Measurements from ENCODE around the gene WDR72.
"Not testable (repeated sequence)": the region's sequence is repeated elsewhere in the genome, so short reads cannot be mapped to it uniquely, and the experiment has no call there.

WDR72 gene

GRCh38 chr15:53588773-53589172, 170.7 kb downstream of the WDR72 start:
- DNase-seq: no peak

DNA sequence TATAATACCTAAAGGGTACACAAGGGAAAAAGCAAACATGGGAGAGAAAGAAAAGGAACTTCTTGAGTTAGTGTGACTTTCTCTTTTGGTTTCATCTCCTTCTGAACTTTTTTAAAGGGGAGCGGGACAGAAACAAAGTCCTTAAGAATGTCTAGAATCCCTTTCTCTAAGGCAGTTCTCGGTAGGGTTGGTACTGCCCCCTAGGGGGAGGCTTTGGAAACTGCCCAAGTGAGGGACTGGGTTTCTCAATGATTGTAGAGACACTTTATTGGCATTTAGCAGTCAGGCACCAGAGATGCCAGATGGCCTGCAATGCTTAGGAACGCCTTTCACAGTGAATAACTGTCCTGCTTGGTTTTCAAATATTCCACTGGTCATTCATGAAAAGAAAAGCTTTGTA, 172.7 kb downstream of the WDR72 start:
- no peak for DNase-seq

DNA sequence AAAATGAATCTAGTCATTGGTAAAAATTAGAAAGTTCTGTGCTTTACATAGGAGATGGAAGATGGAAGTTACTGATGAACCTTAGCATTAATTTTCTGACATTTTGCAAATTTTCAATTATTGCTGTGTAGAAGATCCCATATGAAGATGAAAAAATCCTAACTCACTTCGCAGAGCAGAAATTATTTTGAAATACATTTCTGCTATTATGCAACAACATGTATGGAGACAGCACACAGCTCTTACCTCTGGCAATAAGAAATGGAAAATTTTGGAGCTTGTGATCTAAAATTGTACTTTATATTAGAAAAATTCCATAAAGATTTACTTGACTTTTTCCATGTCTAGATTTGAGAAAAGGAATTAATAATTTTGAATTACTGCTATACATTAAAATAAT, 177.9 kb downstream of the WDR72 start:
- no peak for DNase-seq

DNA sequence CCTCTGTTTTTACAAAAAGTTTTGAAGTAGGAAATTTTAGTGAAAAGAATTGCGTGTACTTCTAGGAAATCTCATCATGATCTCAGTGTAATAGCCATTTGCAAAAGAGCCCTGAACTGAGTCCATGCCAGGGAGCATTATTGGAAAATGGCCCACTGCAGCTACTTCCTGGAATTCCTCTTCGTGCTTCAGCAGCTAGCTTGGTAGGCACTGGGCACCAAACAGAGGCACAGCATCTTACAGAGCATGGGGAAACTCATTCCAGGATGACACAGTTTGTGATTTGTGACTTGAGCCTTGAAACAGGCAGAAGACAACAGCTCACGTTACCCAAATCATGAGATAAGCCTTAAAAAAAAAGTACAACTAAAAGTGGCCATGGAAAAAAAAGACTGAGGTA, 179.1 kb downstream of the WDR72 start:
- no peak for DNase-seq

GRCh38 chr15:53576841-53577240, 182.6 kb downstream of the WDR72 start:
- no peak for DNase-seq

DNA sequence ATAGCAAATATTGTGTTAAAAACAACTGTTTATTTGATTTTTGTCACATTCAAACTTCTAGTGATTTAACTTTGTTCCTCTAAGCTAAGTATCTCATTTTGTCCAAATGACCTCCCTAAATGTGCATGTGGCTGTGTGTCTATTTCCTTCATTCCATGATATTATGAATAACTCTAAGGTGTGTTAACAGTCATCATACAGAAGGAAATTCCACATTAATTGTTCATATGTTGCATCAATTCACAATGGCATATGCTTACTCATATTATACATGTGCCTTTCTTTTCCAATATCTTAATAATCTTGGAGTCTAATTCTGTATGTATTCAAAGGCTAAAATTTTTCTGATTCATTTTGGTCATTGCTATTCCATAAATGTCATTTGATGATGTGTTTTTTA, 186.4 kb downstream of the WDR72 start:
- no peak for DNase-seq

DNA sequence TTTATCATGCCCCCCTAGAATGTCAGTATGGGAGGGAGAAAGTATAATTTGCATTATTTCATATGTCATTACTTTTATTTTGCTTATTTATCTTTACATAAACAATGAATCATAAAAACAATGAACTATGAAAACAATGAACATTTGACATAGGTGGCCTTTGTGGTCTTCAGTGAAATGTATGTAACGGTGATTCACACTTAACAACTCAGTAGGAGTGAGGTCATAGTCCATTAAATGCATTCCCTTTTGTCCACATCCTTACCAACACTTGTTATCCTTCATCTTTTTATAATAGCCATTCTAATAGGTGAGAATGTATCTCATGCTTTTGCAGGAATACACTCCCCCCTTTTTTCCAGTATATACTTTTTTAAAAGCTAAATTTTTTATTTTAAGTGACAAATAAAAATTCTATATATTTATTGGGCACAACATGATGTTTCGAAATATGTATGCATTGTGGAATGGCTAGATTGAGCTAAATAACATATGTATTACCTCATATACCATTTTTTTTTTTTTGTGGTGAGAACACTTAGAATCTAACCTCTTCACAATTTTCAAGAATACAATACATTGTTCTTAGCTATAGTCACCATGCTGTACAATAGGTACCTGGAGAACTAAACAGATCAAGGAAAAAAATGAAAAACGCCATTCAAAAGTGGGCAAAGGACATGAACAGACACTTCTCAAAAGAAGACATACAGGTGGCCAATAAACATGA, 189.5 kb downstream of the WDR72 start:
- DNase-seq: no peak

DNA sequence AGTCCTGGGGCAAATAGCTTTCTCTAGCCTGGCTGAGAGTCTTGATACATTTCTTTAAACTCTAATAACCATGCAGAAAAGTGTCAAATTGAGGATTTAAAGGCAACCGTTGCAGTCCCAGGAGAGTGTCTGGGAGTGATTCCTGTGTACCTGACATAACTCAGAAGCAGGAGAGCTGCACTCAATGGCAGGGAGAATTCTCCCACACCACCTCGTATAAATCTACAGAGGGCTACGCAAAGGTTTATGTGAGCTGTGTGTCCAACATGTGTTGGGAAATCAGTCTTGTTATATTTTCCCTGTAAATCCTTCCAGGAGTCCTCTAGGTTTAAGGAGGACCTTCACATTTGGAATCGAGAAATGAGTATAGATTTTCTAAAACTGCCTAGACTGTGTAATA, 192.6 kb downstream of the WDR72 start:
- DNase-seq: no peak

GRCh38 chr15:53565721-53566120, 193.7 kb downstream of the WDR72 start:
- DNase-seq: no peak

- no peak for DNase-seq
Observed at GRCh38 chr15:53564647-53565046, 194.8 kb downstream of the WDR72 start.

GRCh38 chr15:53563627-53564026, 195.8 kb downstream of the WDR72 start:
- no peak for DNase-seq

DNA sequence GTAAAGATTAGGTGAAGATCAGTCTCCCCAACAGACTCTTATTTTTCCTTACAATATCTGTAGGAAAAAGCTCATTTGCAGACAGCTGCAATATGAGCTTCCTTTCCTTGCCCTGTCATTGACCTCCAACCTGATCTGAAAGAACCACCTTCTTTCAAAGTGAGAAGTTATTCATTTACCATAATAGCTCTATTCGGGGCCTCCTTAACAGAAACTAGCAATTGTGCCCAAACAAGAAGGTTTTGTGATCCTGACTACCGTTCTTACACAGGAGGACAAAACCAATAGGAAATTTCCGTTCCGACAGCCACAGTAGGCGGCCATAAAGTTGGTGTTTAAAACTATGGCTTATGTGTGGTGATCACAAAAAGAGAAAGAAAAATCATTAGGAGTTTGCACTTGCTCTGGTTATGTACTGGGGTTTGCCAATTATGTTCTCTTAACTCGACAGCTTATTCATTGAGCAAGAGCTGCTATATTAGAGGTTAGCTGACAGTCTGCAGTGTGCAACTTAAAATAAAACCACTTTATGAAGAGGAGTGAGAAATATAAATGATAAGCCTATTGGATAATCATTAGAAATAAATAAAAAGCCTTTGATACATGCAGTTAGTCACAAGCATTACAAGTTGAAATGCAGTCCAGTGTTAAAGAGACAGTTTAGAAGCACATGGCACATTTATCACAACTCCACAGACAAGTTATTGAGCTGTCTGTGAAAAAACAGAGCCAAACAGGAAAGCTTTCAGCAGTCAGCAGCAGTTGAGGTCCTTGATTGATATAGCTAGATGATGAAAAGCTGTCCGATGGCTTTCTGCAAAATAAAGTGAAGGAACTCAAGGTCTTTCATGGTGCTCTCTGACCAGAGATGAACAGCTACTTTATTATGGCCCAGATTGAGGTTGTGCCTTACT, 199.8 kb downstream of the WDR72 start:
- no peak for DNase-seq

DNA sequence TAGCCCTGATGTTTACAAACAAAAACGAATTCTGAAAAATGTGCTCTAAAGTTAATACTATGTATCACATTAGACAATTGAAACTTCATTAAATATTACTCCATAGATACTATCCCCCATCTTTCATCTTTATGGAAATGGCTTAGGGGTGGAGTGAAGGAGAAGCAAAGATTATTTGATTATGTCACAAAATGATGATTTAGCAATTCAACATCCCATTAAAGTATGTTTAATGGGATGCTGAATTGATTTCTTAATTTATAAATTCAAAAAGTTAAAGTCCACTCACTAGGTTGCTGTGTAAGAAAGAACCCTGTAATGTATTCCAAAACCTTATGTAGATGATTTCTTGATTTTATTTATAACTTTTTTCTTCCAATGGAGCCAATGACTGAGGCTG, 201.1 kb downstream of the WDR72 start:
- no peak for DNase-seq

GRCh38 chr15:53555226-53555625, 204.2 kb downstream of the WDR72 start:
- DNase-seq: no peak

- no peak for DNase-seq
Observed at GRCh38 chr15:53549697-53550305, 209.7 kb downstream of the WDR72 start.

- DNase-seq: no peak
Observed at GRCh38 chr15:53548236-53548635, 211.2 kb downstream of the WDR72 start.

- not testable (repeated sequence) for DNase-seq
Observed at GRCh38 chr15:53540626-53541300, 218.7 kb downstream of the WDR72 start.

DNA sequence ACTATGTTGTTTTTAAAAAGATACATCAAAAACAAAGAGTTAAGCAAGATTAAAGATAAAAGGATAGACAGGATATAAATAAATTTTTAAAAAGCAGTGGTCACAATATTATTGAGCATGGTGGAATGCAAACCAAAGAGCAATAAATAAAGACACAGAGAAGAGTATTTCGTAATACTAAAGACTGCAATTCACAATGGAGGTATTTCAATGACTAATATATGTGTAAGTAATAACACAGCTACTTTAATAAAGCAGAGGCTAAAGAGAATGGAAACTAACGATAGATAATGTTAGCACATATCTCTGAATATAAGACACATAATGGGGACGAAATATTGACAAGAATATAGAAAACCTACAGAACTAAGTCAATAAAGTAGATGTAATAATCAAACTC, 219.6 kb downstream of the WDR72 start:
- no peak for DNase-seq

GRCh38 chr15:53536479-53537120, 222.9 kb downstream of the WDR72 start:
- DNase-seq: no peak

DNA sequence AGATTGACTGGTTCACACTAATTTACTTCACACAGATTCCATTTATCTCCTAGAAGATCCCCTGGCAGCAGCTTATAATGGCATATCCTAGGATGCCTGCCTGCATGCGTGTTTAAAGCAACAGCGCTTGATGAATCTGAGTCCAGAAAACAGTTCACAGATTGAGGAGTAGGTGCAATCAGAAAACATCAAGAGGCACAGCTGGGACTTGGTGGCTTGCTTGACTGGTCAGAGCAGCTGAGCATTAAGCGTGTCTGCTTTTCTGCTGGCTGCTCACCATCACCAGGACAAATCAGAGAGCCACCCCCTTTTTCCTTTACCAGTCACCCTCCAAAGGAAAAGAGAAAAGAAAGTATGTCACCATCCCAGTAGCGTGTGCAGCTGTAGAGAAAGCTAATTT, 223.6 kb downstream of the WDR72 start:
- no peak for DNase-seq

DNA sequence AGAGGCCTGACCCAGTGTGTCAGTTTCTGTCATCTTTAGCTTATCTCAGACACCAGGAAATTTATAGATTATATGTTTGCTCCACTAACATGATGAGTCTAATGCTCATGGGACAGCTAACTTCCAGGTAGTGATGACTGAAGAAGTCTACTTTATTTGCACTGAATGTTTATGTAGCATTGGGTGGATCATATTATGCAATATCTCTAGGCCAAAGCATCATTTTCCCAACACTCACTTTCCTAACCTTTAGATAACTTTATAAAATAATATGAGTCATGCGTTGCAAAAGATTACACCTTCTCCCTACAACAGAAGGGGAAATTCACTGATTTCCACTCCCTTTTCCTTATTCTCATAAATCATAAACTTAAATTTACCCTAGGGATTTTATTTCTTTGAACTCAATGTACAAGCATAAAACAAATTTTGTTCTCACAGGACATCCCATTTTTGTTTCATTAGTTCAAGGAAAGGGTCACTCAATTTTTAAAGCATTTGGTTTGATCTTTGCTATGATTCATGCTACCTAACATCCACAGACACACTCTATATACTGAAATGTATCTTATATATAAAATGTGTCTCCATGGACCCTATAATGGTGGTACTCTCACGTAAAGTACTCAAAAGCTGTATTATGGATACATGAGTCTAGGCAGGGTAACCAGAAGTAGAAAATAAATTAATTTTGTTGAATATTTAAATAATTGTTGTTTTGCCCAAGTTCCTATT, 225.2 kb downstream of the WDR72 start:
- DNase-seq: no peak

- DNase-seq: no peak
Observed at GRCh38 chr15:53530761-53531160, 228.7 kb downstream of the WDR72 start.

All from activated naive CD4-positive, alpha-beta T cell treated with anti-CD3 and anti-CD28 coated beads, Interleukin-2, amount 50 U/mL, for 16 hours (primary cell).